HepG2 (cell line): Measurements from ENCODE around the gene NPPC. TPM values are rescaled to one million over a fixed set of nuclear protein-coding genes. Genes with fewer than 3 reads are reported as not detected.

Source experiments
- ATAC-seq: fragments of 200-7000 bp; cut with Tn5 transposase; 3 replicates; pipeline ENCODE4 v1.9.1; 2020; ENCODE audit warnings: mild to moderate bottlenecking, moderate library complexity
- BruUV-seq: library from RNA; stranded (reverse); fragments of 400-500 nt; replicated peaks from 2 replicates; lab custom pipeline; 2021; lab: Mats Ljungman, UMichigan
- CTCF ChIA-PET: fragments of 300-600 bp; formaldehyde crosslinking; extraction: SDS; loops from one replicate; lab custom pipeline; 2021; ENCODE audit warnings: low total read pairs, inconsistent platforms, low intra/inter-chr PET ratio; lab: Yijun Ruan, JAX
- POLR2A ChIA-PET: fragments of 350-600 bp; sonication (Branson Sonifier 250); formaldehyde crosslinking; loops from one replicate; lab custom pipeline; 2020; ENCODE audit warnings: antibody characterized with exemption, inconsistent platforms; lab: Yijun Ruan, JAX
- DNase-seq: peaks from one replicate; pipeline ENCODE4 v3.0.0-alpha.2; 2015; ENCODE audit warnings: low spot score
- FAIRE-seq: peaks from 3 replicates; lab custom pipeline; 2011; peaks lifted over from hg19 to GRCh38; lab: Jason Lieb, UNC
- H2AFZ ChIP-seq: one replicate; pipeline ENCODE4 v1.6.1; 2011; ENCODE audit warnings: low read length, inconsistent platforms
- H3K27ac ChIP-seq: fragments of 300-600 bp; 3 replicates; pipeline ENCODE4 v1.8.0; 2011; ENCODE audit warnings: mixed run types, mild to moderate bottlenecking, mixed read lengths, low read length, inconsistent platforms; ENCODE audit not compliant: insufficient read depth; ENCODE audit errors: extremely low read length
- H3K27me3 ChIP-seq, 2 experiments: fragments of 200-600 bp in 1 of 2; 2 replicates in 1 of 2; 3 replicates in 1 of 2; pipeline versions ENCODE4 v1.6.0 to v1.8.0; 2011; ENCODE audit warnings: low read length in 2 of 2, mild to moderate bottlenecking in 2 of 2, moderate library complexity in 2 of 2, inconsistent platforms in 1 of 2; ENCODE audit not compliant: insufficient read depth in 2 of 2, control insufficient read depth in 1 of 2
- H3K36me3 ChIP-seq, 2 experiments: fragments of 200-600 bp in 1 of 2; replicated peaks in 1 of 2; 2 replicates in 1 of 2; 3 replicates in 1 of 2; pipeline versions ENCODE4 v1.5.1 to v1.8.0; 2011; ENCODE audit warnings: low read length in 2 of 2, inconsistent platforms in 1 of 2; ENCODE audit not compliant: insufficient read depth in 2 of 2, control insufficient read depth in 1 of 2
- H3K4me1 ChIP-seq: 2 replicates; pipeline ENCODE4 v1.5.1; 2012; ENCODE audit warnings: low read length, inconsistent platforms; ENCODE audit not compliant: insufficient read depth
- H3K4me2 ChIP-seq: 2 replicates; pipeline ENCODE4 v1.6.0; 2011; ENCODE audit warnings: low read depth, low read length, inconsistent platforms
- H3K4me3 ChIP-seq, 3 experiments: fragments of 200-600 bp in 1 of 3; sonication (generic), shearing (Covaris generic) in 1 of 3; replicated peaks in 1 of 3; 2 replicates each; pipeline ENCODE4 v1.5.1; 2011 to 2016; ENCODE audit warnings: low read length in 3 of 3, inconsistent platforms in 2 of 3, low read depth in 2 of 3, mild to moderate bottlenecking in 2 of 3, control low read depth in 1 of 3, mixed read lengths in 1 of 3; ENCODE audit not compliant: insufficient read depth in 1 of 3
- H3K79me2 ChIP-seq: one replicate; pipeline ENCODE4 v1.6.1; 2011; ENCODE audit warnings: low read length, inconsistent platforms; ENCODE audit not compliant: insufficient read depth
- H3K9ac ChIP-seq: 2 replicates; pipeline ENCODE4 v1.6.0; 2011; ENCODE audit warnings: mild to moderate bottlenecking, low read depth, low read length, inconsistent platforms; ENCODE audit not compliant: insufficient read depth
- H3K9me3 ChIP-seq: 2 replicates; pipeline ENCODE4 v1.5.1; 2012; ENCODE audit warnings: mild to moderate bottlenecking, low read length
- H4K20me1 ChIP-seq: 2 replicates; pipeline ENCODE4 v1.6.0; 2011; ENCODE audit warnings: inconsistent platforms, mild to moderate bottlenecking, low read length, moderate library complexity; ENCODE audit not compliant: insufficient read depth
- CSRNP1 ChIP-seq: sonication (generic); formaldehyde crosslinking; IDR thresholded peaks from 2 replicates; pipeline ENCODE4 v1.8.1; 2023; ENCODE audit warnings: mild to moderate bottlenecking, missing genetic modification reagents
- GATA4 ChIP-seq: sonication (generic); IDR thresholded peaks from 2 replicates; pipeline ENCODE4 v1.6.1; 2016; ENCODE audit warnings: antibody characterized with exemption, low read depth, borderline replicate concordance
- NBN ChIP-seq: fragments of 450-650 bp; conservative IDR thresholded peaks from 2 replicates; pipeline ENCODE4 v1.6.1; 2017
- SSRP1 ChIP-seq: IDR thresholded peaks from 2 replicates; pipeline ENCODE4 v1.6.1; 2016; ENCODE audit warnings: control low read depth
- ZFP36 ChIP-seq: fragments of 150-350 bp; IDR thresholded peaks from 2 replicates; pipeline ENCODE4 v1.6.1; 2018; ENCODE audit warnings: borderline replicate concordance, low read length, low read depth; ENCODE audit not compliant: partially characterized antibody
- ZNF18 ChIP-seq: sonication (generic); formaldehyde crosslinking; IDR thresholded peaks from 2 replicates; pipeline ENCODE4 v1.8.0; 2022; ENCODE audit warnings: mild to moderate bottlenecking, missing genetic modification reagents; ENCODE audit not compliant: insufficient replicate concordance
- ZNF747 ChIP-seq: sonication (generic); formaldehyde crosslinking; IDR thresholded peaks from 2 replicates; pipeline ENCODE4 v1.8.1; 2023; ENCODE audit warnings: missing genetic modification reagents, mild to moderate bottlenecking, borderline replicate concordance
- ZSCAN21 ChIP-seq: sonication (generic); formaldehyde crosslinking; IDR thresholded peaks from 2 replicates; pipeline ENCODE4 v1.8.0; 2022; ENCODE audit warnings: mild to moderate bottlenecking, missing genetic modification reagents, moderate library complexity, borderline replicate concordance
- whole genome bisulfite sequencing: methylation state at CpG from one replicate; pipeline ENCODE4 v1.1.6; 2017; ENCODE audit warnings: low lambda C conversion rate; 5-methylcytosine and 5-hydroxymethylcytosine counted together
- in situ Hi-C: cut with HindIII; loops from 2 replicates; pipeline ENCODE4 v1.10.0; 2017; ENCODE audit warnings: low pct_unique_long_range_greater_than_20kb; ENCODE audit not compliant: extremely low pct_ligation_motif_present
- intact Hi-C: fragments of 100-400 bp; cut with micrococcal nuclease; formaldehyde crosslinking; loops from one replicate; pipeline ENCODE4 v1.10.0; 2022; ENCODE audit not compliant: unreplicated experiment
- polyA plus RNA-seq, 8 experiments: library from polyadenylated mRNA; depleted of rRNA in 3 of 8; stranded (reverse) in 7 of 8; unstranded in 1 of 8; fragments of >200 nt; fragmentation: Illumina TruSeq in 4 of 8; extraction: Trizol in 4 of 8; gene quantifications; 2 replicates each; pipeline versions ENCODE4 v1.2.1 to v1.2.3, GENCODE V29; 2011 to 2016; ENCODE audit warnings: low read depth in 4 of 8, missing spikeins in 1 of 8, mixed read lengths in 1 of 8; ENCODE audit not compliant: insufficient read depth in 1 of 8
- total RNA-seq, 5 experiments: library from RNA; depleted of rRNA; stranded (reverse); fragments of >200 nt; fragmentation: Illumina TruSeq; extraction: Trizol; gene quantifications; 2 replicates each; pipeline ENCODE4 v1.2.3, GENCODE V29; 2016; ENCODE audit warnings: low read depth in 1 of 5

The NPPC gene
- total and polyA plus RNA-seq, 2 of the 13 experiments (the other 11 are each of a cell fraction or from before 2014, with no cell fraction given), result 0.11 TPM; not detected in 1

- TF ChIP-seq CSRNP1 (CRISPR knock-in tag), result no peak
- TF ChIP-seq ZSCAN21 (CRISPR knock-in tag), result no peak
- no peak for TF ChIP-seq NBN
- TF ChIP-seq ZNF18, result no peak
- no peak for TF ChIP-seq ZNF747 (CRISPR knock-in tag)
Observed at GRCh38 chr2:231970461-231970860, 44.3 kb upstream of the NPPC start (continued).

- no peak overlapping the region for H3K4me2 ChIP-seq
- intact Hi-C loops, result no loop called here
- no peaks in the 10 kb centered on the region for H3K27me3 ChIP-seq
- DNase-seq (no peak), FAIRE-seq (no peak), ATAC-seq (no peak)
- ChIA-PET POLR2A (no interaction called here), CTCF (no interaction called here)
- TF ChIP-seq GATA4, result no peak
- no peak for TF ChIP-seq SSRP1 (CRISPR knock-in tag)
- peak; percentile 70 for TF ChIP-seq ZFP36
- no peak overlapping the region for H2AFZ ChIP-seq
- WGBS, result 97% methylated on average over 6 of the region's 6 CpGs
- peaks cover 34% of the 10 kb centered on the region for H3K4me1 ChIP-seq
- no peaks in the 10 kb centered on the region for H3K9me3 ChIP-seq
- peaks cover 9% of the 10 kb centered on the region; the same call in 1 of the 2 replicates for H4K20me1 ChIP-seq
- no TSS peak for BruUV-seq
- H3K4me3 ChIP-seq, result no peak overlapping the region
- no peak overlapping the region for H3K9ac ChIP-seq
- H3K27ac ChIP-seq, result no peak overlapping the region
- no peaks in the 10 kb centered on the region; a peak in 1 of 5 replicates for H3K36me3 ChIP-seq
- in situ Hi-C loops, result no loop called here
- peaks cover 64% of the 10 kb centered on the region for H3K79me2 ChIP-seq
Observed at GRCh38 chr2:231968820-231969219, 42.6 kb upstream of the NPPC start.
